B cell (primary cell): Measurements from ENCODE around the gene SERPINF2. TPM values are rescaled to one million over a fixed set of nuclear protein-coding genes. Genes with fewer than 3 reads are reported as not detected.

ENCODE experiments used
- ATAC-seq: fragments of 200-7000 bp; cut with Tn5 transposase; one replicate; pipeline ENCODE4 v1.10.0; 2021; ENCODE audit warnings: low read depth, mild to moderate bottlenecking, moderate number of reproducible peaks, moderate library complexity
- CTCF ChIA-PET: fragments of 350-600 bp; sonication (Branson Sonifier 250); formaldehyde crosslinking; loops from one replicate; lab custom pipeline; 2021; ENCODE audit warnings: antibody characterized with exemption, inconsistent platforms; lab: Charles Lee
- POLR2A ChIA-PET: fragments of 350-600 bp; sonication (Branson Sonifier 250); formaldehyde crosslinking; loops from one replicate; lab custom pipeline; 2021; ENCODE audit warnings: antibody characterized with exemption; lab: Charles Lee
- DNase-seq: peaks from one replicate; pipeline ENCODE4 v3.0.0; 2013
- H2AFZ ChIP-seq: 2 replicates; pipeline ENCODE4 v1.6.1; 2012; ENCODE audit warnings: mild to moderate bottlenecking, low read depth, low read length; ENCODE audit not compliant: insufficient read depth, poor library complexity, severe bottlenecking
- H3K27ac ChIP-seq, 2 donors: 1 replicate in 1 of 2; 2 replicates in 1 of 2; pipeline ENCODE4 v1.5.1; 2012 to 2013; ENCODE audit warnings: low read length in 2 of 2, mild to moderate bottlenecking in 2 of 2, moderate library complexity in 1 of 2
- H3K27me3 ChIP-seq, 4 experiments: fragments of 200-600 bp in 1 of 4; sonication (generic) in 1 of 4; replicated peaks in 1 of 4; 1 replicate in 2 of 4; 2 replicates in 2 of 4; pipeline versions ENCODE4 v1.6.1 to v1.7.0; 2013 to 2016; ENCODE audit warnings: low read length in 3 of 4, mild to moderate bottlenecking in 2 of 4, mixed read lengths in 1 of 4, moderate library complexity in 1 of 4; ENCODE audit not compliant: insufficient read depth in 4 of 4, control insufficient read depth in 3 of 4; ENCODE audit errors: control extremely low read depth in 1 of 4
- H3K36me3 ChIP-seq, 2 experiments: replicated peaks in 1 of 2; 1 replicate in 1 of 2; 2 replicates in 1 of 2; pipeline versions ENCODE4 v1.6.1 to v1.7.1; 2013; ENCODE audit warnings: low read length in 1 of 2; ENCODE audit not compliant: insufficient read depth in 2 of 2, control insufficient read depth in 1 of 2; ENCODE audit errors: control extremely low read depth in 1 of 2, extremely low read depth in 1 of 2
- H3K4me1 ChIP-seq, 2 donors: fragments of 200-600 bp in 1 of 2; sonication (generic) in 1 of 2; 1 replicate in 1 of 2; 2 replicates in 1 of 2; pipeline versions ENCODE4 v1.5.1 to v1.6.1; 2013 to 2017; ENCODE audit warnings: low read length in 2 of 2; ENCODE audit not compliant: control insufficient read depth in 2 of 2, insufficient read depth in 2 of 2
- H3K4me2 ChIP-seq: replicated peaks from 2 replicates; pipeline ENCODE3; 2012; ENCODE audit warnings: mild to moderate bottlenecking, low read depth, low read length; ENCODE audit not compliant: poor library complexity, severe bottlenecking
- H3K4me3 ChIP-seq, 5 experiments: fragments of 200-600 bp in 1 of 5; sonication (generic) in 1 of 5; 1 replicate in 3 of 5; 2 replicates in 2 of 5; pipeline versions ENCODE4 v1.5.1 to v1.7.0; 2011 to 2016; ENCODE audit warnings: low read length in 4 of 5, mild to moderate bottlenecking in 4 of 5, low read depth in 2 of 5, control low read depth in 1 of 5, moderate library complexity in 1 of 5; ENCODE audit not compliant: insufficient read depth in 1 of 5; ENCODE audit errors: control extremely low read depth in 1 of 5, extremely low read depth in 1 of 5
- H3K79me2 ChIP-seq: fragments of 200-600 bp; sonication (generic); one replicate; pipeline ENCODE4 v1.6.0; 2016; ENCODE audit warnings: low read length; ENCODE audit not compliant: control insufficient read depth, insufficient read depth
- H3K9ac ChIP-seq: fragments of 200-600 bp; sonication (generic); 2 replicates; pipeline ENCODE4 v1.6.1; 2017; ENCODE audit warnings: mild to moderate bottlenecking, low read length, moderate library complexity
- H3K9me3 ChIP-seq, 3 donors: one replicate each; pipeline versions ENCODE4 v1.6.1 to v1.7.1; 2013; ENCODE audit warnings: low read length in 2 of 3; ENCODE audit not compliant: control insufficient read depth in 2 of 3, insufficient read depth in 1 of 3; ENCODE audit errors: control extremely low read depth in 1 of 3
- H4K20me1 ChIP-seq: 2 replicates; pipeline ENCODE4 v1.6.0; 2012; ENCODE audit warnings: mild to moderate bottlenecking, low read length; ENCODE audit not compliant: insufficient read depth, control insufficient read depth, poor library complexity, severe bottlenecking
- H3K27ac Mint-ChIP-seq: one replicate; pipeline ENCODE4 v1.8.0; 2021; ENCODE audit warnings: mixed read lengths
- H3K27me3 Mint-ChIP-seq: one replicate; pipeline ENCODE4 v1.8.0; 2021; ENCODE audit warnings: mixed read lengths
- H3K4me1 Mint-ChIP-seq: one replicate; pipeline ENCODE4 v1.8.0; 2021; ENCODE audit warnings: mixed read lengths
- H3K4me3 Mint-ChIP-seq: one replicate; pipeline ENCODE4 v1.8.0; 2021; ENCODE audit warnings: mixed read lengths
- H3K9me3 Mint-ChIP-seq: one replicate; pipeline ENCODE4 v1.8.0; 2022; ENCODE audit warnings: mixed read lengths; ENCODE audit not compliant: insufficient read depth
- EZH2 ChIP-seq: IDR thresholded peaks from 2 replicates; pipeline ENCODE4 v1.6.1; 2012; ENCODE audit warnings: borderline replicate concordance, low read depth, mild to moderate bottlenecking, moderate library complexity, low read length; ENCODE audit not compliant: insufficient read depth, poor library complexity, severe bottlenecking
- WGBS: methylation state at CpG from one replicate; pipeline ENCODE4 v1.1.5; 2013; ENCODE audit warnings: missing lambda C conversion rate; ENCODE audit not compliant: insufficient coverage; 5-methylcytosine and 5-hydroxymethylcytosine counted together
- intact Hi-C: fragments of 100-400 bp; cut with micrococcal nuclease; formaldehyde crosslinking; loops from one replicate; pipeline ENCODE4 v1.10.0; 2022
- polyA plus RNA-seq: library from polyadenylated mRNA; depleted of rRNA; stranded (reverse); fragments of >200 nt; gene quantifications from 2 replicates; pipeline ENCODE4 v1.2.3, GENCODE V29; 2012
- total RNA-seq, 2 donors: library from RNA; stranded (reverse); fragments of 120-200 nt in 1 of 2; gene quantifications; 1 replicate in 1 of 2; 2 replicates in 1 of 2; pipeline versions ENCODE4 v1.2.3 to v1.2.4, GENCODE V29; 2013 to 2022
- TF ChIP-seq, protein P1 (sequence below): fragments of 200-600 bp; IDR thresholded peaks from one replicate; pipeline ENCODE4 v1.8.0; 2022; ENCODE audit warnings: antibody characterized with exemption, mild to moderate bottlenecking

Gene SERPINF2
- total and polyA plus RNA-seq, 2 donors (not counting 1 experiment from before 2014, with no cell fraction given): 0.97 to 3.9 TPM

- H3K4me1 Mint-ChIP-seq: peaks cover 11% of the 10 kb centered on the region
- peaks cover 61% of the 10 kb centered on the region for H3K27me3 Mint-ChIP-seq
- ChIA-PET POLR2A (interaction anchor here (0.5 to 1.0 kb wide), 2 partner anchors 10 to 945 kb away, joined by 3 read pairs; no protein-coding TSS in a partner anchor), CTCF (interaction anchor here (1.6 kb wide), 1 partner anchor 40 kb away, joined by 3 read pairs; no protein-coding TSS in a partner anchor)
- Histone ChIP-seq H2AFZ (no peak overlapping the region), H3K36me3 (no peaks in the 10 kb centered on the region), H3K9ac (no peak overlapping the region), H3K79me2 (no peaks in the 10 kb centered on the region), H3K27me3 (peaks cover 0 to 66% (median 26%) of the 10 kb centered on the region in 4 experiments), H3K4me1 (peaks cover 21% of the 10 kb centered on the region in 2 donors), H3K4me3 (peak overlapping the region in 3 of 5 experiments; percentile 43 to 64 (median 51)), H3K9me3 (peaks cover 0 to 13% (median 0%) of the 10 kb centered on the region in 3 donors), H3K27ac (no peak overlapping the region), H3K4me2 (peak overlapping the region; percentile 98), H4K20me1 (peaks cover 5% of the 10 kb centered on the region)
- DNase-seq (peak; percentile 20), ATAC-seq (no peak)
- peak overlapping the region; percentile 60 for H3K4me3 Mint-ChIP-seq
- TF ChIP-seq, protein P1, sequence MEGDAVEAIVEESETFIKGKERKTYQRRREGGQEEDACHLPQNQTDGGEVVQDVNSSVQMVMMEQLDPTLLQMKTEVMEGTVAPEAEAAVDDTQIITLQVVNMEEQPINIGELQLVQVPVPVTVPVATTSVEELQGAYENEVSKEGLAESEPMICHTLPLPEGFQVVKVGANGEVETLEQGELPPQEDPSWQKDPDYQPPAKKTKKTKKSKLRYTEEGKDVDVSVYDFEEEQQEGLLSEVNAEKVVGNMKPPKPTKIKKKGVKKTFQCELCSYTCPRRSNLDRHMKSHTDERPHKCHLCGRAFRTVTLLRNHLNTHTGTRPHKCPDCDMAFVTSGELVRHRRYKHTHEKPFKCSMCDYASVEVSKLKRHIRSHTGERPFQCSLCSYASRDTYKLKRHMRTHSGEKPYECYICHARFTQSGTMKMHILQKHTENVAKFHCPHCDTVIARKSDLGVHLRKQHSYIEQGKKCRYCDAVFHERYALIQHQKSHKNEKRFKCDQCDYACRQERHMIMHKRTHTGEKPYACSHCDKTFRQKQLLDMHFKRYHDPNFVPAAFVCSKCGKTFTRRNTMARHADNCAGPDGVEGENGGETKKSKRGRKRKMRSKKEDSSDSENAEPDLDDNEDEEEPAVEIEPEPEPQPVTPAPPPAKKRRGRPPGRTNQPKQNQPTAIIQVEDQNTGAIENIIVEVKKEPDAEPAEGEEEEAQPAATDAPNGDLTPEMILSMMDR: no peak
- TF ChIP-seq EZH2: no peak
- intact Hi-C loops: no loop called here
- no peak overlapping the region for H3K27ac Mint-ChIP-seq
- 8% methylated on average over 6 of the region's 16 CpGs for WGBS
- H3K9me3 Mint-ChIP-seq: no peaks in the 10 kb centered on the region
These were observed 33.2 kb upstream of the SERPINF2 start for GRCh38 chr17:1709403-1709951.
